ENCODE measurements around the gene FOSL2.

FOSL2 gene

GRCh38 chr2:28377195-28377816, 15.4 kb upstream of the FOSL2 start:
- no peak for TF ChIP-seq CTCF (IDR thresholded peaks at IDR 0.05)
- TF ChIP-seq ZFX (IDR thresholded peaks at IDR 0.05; ENCODE audit: borderline replicate concordance) = no peak

GRCh38 chr2:28377984-28378678, 14.5 kb upstream of the FOSL2 start:
- H3K27ac ChIP-seq = no peak overlapping the region
- TF ChIP-seq CTCF (IDR thresholded peaks at IDR 0.05) = no peak
- no peak for TF ChIP-seq ZFX (IDR thresholded peaks at IDR 0.05; ENCODE audit: borderline replicate concordance)

More at GRCh38 chr2:28377195-28377816, 15.4 kb upstream of the FOSL2 start:
- no peak overlapping the region for H3K27ac ChIP-seq

- TF ChIP-seq ZFX (IDR thresholded peaks at IDR 0.05; ENCODE audit: borderline replicate concordance) (no peak), CTCF (IDR thresholded peaks at IDR 0.05) (no peak)
- no peak overlapping the region for H3K27ac ChIP-seq
Observed at GRCh38 chr2:28378679-28379584, 13.7 kb upstream of the FOSL2 start.

- TF ChIP-seq CTCF (IDR thresholded peaks at IDR 0.05) (no peak), ZFX (IDR thresholded peaks at IDR 0.05; ENCODE audit: borderline replicate concordance) (no peak)
- H3K27ac ChIP-seq = no peak overlapping the region
Observed at GRCh38 chr2:28380219-28380618, 12.4 kb upstream of the FOSL2 start.

GRCh38 chr2:28381225-28382180, 11.2 kb upstream of the FOSL2 start:
- TF ChIP-seq ZFX (IDR thresholded peaks at IDR 0.05; ENCODE audit: borderline replicate concordance) (no peak), CTCF (IDR thresholded peaks at IDR 0.05) (no peak)
- H3K27ac ChIP-seq = no peak overlapping the region

GRCh38 chr2:28382755-28383154, 9.9 kb upstream of the FOSL2 start:
- TF ChIP-seq CTCF (IDR thresholded peaks at IDR 0.05) = no peak
- no peak for TF ChIP-seq ZFX (IDR thresholded peaks at IDR 0.05; ENCODE audit: borderline replicate concordance)
- H3K27ac ChIP-seq = no peak overlapping the region

Measured in 22Rv1 (cell line).